ENCODE data around the gene TXNDC5.

The TXNDC5 gene

DNA sequence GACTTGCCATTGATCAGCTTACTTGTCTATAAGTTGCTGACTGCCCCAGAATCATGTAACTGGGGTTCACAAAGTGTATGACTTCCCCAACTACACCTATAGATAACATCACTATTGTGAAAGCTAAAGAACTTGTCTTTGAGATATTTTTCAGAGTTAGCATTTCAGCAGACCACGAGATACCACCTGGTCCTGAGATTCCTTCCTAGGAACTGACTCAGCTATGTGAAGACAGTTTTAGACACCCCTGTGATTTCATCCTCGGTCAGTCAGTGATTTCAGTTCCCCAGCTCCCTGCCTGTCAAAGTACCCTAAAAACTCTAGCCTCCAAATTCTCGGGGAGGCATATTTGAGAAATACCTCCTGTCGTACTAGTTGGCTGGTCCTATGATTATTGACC lies 62.4 kb downstream of the TXNDC5 start:
- no peak for DNase-seq

DNA sequence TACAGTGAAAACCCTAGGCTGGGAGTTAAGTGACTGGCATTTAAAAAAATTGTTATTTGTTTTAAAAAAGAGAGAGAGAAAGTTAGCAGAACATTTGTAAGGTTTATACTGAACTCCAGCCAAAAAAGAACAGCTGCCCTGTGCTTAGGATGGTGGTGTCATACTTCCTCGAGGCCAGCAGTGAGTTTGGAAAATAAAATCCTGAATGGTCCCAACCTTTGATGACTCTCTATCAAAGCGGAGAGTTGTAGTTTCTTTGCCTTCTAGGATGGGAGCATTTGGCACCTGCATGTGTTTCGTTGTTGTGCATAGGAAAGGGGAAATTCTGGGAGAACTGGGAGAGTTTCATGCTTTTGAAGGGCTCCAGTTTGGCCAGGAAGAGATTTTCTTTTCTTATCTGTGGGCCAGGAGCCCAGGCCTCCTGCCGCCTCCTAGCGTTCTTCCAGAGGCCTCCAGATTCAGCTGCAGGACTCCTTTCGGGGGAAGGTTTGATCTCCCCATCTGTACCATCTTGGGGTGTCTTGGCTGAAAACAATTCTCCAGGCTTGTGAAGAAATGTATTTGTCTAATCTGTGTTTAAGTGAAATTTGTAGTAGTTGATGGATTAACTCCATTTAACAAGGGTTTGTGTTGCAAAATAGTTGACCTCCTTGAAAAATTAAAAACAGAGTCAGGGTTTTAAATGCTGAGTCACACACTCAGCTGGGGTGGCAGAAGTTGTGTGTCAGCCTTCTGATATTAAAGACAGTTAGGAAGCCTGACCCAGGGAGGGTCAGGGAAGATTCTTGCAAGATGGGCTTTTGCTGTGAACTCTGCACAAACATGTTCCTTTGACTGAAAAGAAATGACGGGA lies 63.4 kb downstream of the TXNDC5 start:
- DNase-seq, result no peak

DNA sequence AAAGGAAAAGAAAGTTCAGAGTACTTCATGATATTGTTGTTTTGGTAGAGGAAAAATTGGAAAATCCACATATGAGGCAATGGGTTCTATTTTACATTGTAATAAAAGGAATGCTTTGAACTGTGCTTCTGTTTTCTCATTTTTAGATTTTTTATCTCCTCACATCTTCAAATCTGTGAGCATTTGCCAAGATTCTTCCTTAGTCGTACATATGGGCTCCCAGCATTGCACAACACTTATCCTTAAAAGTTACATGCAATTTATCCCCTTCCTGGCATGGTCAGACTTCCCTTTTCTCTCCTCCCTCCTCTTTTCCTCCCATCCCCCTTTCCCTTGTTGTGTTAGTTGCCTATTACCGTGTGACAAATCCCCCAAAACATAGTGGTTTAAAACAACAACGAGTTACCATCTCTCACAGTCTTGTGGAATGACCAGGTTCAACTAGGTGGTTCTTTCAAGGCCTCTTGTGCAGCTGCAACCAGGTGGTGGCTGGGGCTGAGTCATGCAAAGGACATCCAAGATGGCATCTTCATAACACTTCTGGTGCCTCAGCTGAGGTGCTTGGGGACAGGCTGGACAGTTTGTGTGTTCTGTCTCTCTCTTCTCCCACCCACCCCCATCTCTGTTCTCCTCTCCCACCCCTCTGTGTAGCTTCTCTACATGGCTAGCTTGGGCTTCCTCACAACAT lies 68.7 kb downstream of the TXNDC5 start:
- no peak for DNase-seq

DNA sequence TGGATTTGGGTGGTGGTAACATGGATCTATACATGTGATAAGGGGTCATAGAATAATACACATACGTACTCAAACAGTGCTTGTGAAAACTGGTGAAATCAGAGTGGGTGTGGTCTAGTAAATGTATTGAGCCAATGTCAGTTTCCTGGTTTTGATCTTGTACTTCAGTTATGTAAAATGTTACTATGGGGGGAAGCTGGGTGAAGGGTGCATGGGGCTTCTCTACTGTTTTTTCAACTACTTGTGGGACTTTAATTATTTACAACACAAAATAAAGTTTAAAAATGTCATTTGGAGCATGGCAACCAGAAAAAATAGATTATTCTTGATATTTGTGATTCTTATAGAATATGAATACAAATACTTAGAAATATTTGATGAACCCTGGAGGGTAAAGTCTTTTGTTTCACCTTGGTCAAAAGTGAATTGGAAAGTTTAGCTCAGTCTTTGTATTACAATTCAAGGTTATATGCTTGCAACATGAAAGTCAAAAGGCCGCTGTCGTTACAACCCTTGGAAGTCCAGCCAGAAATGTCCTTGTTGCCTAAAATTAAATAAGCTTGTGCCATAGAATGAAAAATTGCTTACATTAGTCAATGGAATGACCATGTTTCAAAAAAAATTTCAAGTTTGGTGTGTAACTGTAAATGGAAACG lies 74.1 kb downstream of the TXNDC5 start:
- DNase-seq, result no peak

DNA sequence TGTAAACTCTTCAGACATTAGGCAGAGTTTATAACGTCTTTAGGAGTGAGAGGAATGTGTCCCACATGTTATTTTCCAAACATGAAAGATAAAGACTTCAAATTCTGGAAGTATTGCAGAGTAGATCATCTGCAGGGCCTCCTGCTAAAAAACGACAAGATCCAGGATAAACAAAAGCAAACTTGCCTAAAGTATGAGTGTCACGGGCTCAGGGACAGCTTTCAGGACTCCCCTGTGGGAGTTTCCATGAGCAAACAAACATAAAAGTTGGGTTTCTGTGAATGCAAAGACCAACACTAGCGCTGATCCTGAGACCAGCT lies 76.9 kb downstream of the TXNDC5 start:
- DNase-seq, result no peak

DNA sequence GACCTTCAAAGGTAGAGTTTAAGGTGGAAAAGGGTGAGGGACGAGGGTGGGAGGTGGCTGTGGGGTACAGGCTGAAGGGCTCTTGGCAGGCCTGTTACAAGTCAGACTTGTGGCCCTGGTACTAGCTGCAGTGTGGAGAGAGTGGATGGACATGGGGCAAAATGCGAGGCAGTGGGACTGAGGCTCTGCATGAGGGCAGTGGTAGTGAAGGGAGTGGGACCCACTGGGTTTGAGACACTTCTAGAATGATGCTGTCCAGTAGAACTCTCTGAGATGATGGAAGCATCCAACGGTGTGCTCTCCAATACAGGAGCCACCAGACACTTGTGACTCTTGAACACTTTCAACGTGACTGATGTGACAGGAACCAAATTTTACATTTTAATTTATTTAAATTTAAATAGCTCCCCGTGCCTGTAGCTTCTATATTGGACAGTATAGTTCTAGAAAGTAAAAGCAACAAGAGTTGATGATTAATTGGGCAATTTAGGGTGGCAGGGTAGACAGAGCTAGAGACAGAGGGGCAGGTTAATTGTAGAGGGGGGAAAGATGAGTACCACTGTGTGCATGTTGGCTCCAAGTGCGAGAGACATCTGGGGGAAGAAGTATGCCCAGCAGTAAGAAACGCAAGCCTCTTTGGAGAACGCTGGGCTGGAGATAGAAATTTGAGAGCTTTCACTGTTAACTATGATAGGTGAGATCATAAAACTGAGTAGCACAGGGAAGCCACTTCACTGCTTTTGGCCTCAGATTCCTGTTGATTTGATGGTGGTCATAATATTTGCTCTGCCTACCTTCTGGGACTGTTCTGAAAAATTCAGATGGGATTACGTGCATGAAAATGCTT lies 77.5 kb downstream of the TXNDC5 start:
- no peak for DNase-seq

All from stimulated activated CD4-positive, alpha-beta T cell treated with anti-CD3 and anti-CD28 coated beads, Interleukin-4, amount 100 ng/mL, for 4 hours (primary cell).